Mesenchymal stem cell (in vitro differentiated cells and primary cell): ENCODE data around the gene ARL13A. TPM values are rescaled to one million over a fixed set of nuclear protein-coding genes. Genes with fewer than 3 reads are reported as not detected.

Source experiments
- DNase-seq: peaks from one replicate; pipeline ENCODE4 v3.0.0-alpha.2; 2013
- H2AFZ ChIP-seq: one replicate; pipeline ENCODE4 v1.6.1; 2013; ENCODE audit warnings: low read depth, mild to moderate bottlenecking, control low read depth, inconsistent platforms, low read length, moderate library complexity
- H2AK5ac ChIP-seq: 2 replicates; pipeline ENCODE4 v1.6.1; 2013; ENCODE audit warnings: low read length, moderate library complexity, mild to moderate bottlenecking, inconsistent platforms; ENCODE audit not compliant: severe bottlenecking
- H2BK120ac ChIP-seq: one replicate; pipeline ENCODE4 v1.6.1; 2013; ENCODE audit warnings: low read depth, mild to moderate bottlenecking, inconsistent platforms, low read length, moderate library complexity
- H2BK12ac ChIP-seq, 2 experiments: one replicate each; pipeline ENCODE4 v1.6.1; 2013; ENCODE audit warnings: inconsistent platforms in 2 of 2, low read length in 2 of 2, mild to moderate bottlenecking in 2 of 2, moderate library complexity in 2 of 2, control low read depth in 1 of 2
- H2BK15ac ChIP-seq: one replicate; pipeline ENCODE4 v1.6.1; 2013; ENCODE audit warnings: mild to moderate bottlenecking, low read depth, inconsistent platforms; ENCODE audit not compliant: poor library complexity, severe bottlenecking
- H2BK5ac ChIP-seq: 2 replicates; pipeline ENCODE4 v1.6.1; 2013; ENCODE audit warnings: low read depth, mild to moderate bottlenecking, low read length, control low read depth, inconsistent platforms; ENCODE audit not compliant: poor library complexity, severe bottlenecking
- H3K14ac ChIP-seq, 2 experiments: one replicate each; pipeline ENCODE4 v1.6.1; 2013; ENCODE audit warnings: inconsistent platforms in 2 of 2, low read length in 2 of 2, control low read depth in 1 of 2, mild to moderate bottlenecking in 1 of 2, moderate library complexity in 1 of 2
- H3K18ac ChIP-seq, 2 experiments: one replicate each; pipeline ENCODE4 v1.6.1; 2013; ENCODE audit warnings: inconsistent platforms in 2 of 2, low read length in 2 of 2, control low read depth in 1 of 2, low read depth in 1 of 2, mild to moderate bottlenecking in 1 of 2
- H3K23ac ChIP-seq, 2 experiments: one replicate each; pipeline ENCODE4 v1.6.1; 2013; ENCODE audit warnings: inconsistent platforms in 2 of 2, low read length in 2 of 2, mild to moderate bottlenecking in 2 of 2, moderate library complexity in 2 of 2, control low read depth in 1 of 2
- H3K27ac ChIP-seq: 2 replicates; pipeline ENCODE4 v1.5.1; 2013; ENCODE audit warnings: mild to moderate bottlenecking, moderate library complexity, low read length, control low read depth, inconsistent platforms; ENCODE audit not compliant: poor library complexity, severe bottlenecking
- H3K27me3 ChIP-seq, 2 experiments: 2 replicates each; pipeline versions ENCODE4 v1.6.1 to v1.7.0; 2013; ENCODE audit warnings: low read length in 2 of 2, mild to moderate bottlenecking in 2 of 2, moderate library complexity in 2 of 2, control low read depth in 1 of 2, inconsistent platforms in 1 of 2; ENCODE audit not compliant: control insufficient read depth in 1 of 2, insufficient read depth in 1 of 2
- H3K36me3 ChIP-seq, 2 experiments: 2 replicates each; pipeline versions ENCODE4 v1.6.1 to v1.7.0; 2013; ENCODE audit warnings: low read length in 2 of 2, control low read depth in 1 of 2, inconsistent platforms in 1 of 2, low read depth in 1 of 2, mild to moderate bottlenecking in 1 of 2; ENCODE audit not compliant: insufficient read depth in 2 of 2, control insufficient read depth in 1 of 2
- H3K4ac ChIP-seq, 2 experiments: one replicate each; pipeline ENCODE4 v1.6.1; 2013; ENCODE audit warnings: inconsistent platforms in 2 of 2, low read length in 2 of 2, mild to moderate bottlenecking in 2 of 2, moderate library complexity in 2 of 2, control low read depth in 1 of 2, low read depth in 1 of 2
- H3K4me1 ChIP-seq: 2 replicates; pipeline ENCODE4 v1.6.1; 2013; ENCODE audit warnings: low read depth, low read length, control low read depth; ENCODE audit not compliant: control insufficient read depth, insufficient read depth
- H3K4me2 ChIP-seq: 2 replicates; pipeline ENCODE4 v1.6.1; 2013; ENCODE audit warnings: low read length, mild to moderate bottlenecking, inconsistent platforms; ENCODE audit not compliant: poor library complexity, severe bottlenecking
- H3K4me3 ChIP-seq, 2 experiments: 2 replicates each; pipeline versions ENCODE4 v1.5.1 to v1.7.0; 2013; ENCODE audit warnings: low read length in 2 of 2, mild to moderate bottlenecking in 2 of 2, control low read depth in 1 of 2, low read depth in 1 of 2; ENCODE audit not compliant: insufficient read depth in 1 of 2
- H3K79me1 ChIP-seq: replicated peaks from 2 replicates; pipeline ENCODE4 v1.6.1; 2013; ENCODE audit warnings: mild to moderate bottlenecking, control low read depth, low read length, inconsistent platforms; ENCODE audit not compliant: poor library complexity, severe bottlenecking
- H3K9ac ChIP-seq: 2 replicates; pipeline ENCODE4 v1.7.0; 2013; ENCODE audit warnings: mild to moderate bottlenecking, low read length, moderate library complexity
- H3K9me3 ChIP-seq: 2 replicates; pipeline ENCODE4 v1.7.0; 2013; ENCODE audit warnings: mild to moderate bottlenecking, low read length; ENCODE audit not compliant: control insufficient read depth
- H4K8ac ChIP-seq: one replicate; pipeline ENCODE4 v1.6.1; 2013; ENCODE audit warnings: inconsistent platforms, mild to moderate bottlenecking, low read length, moderate library complexity
- H4K91ac ChIP-seq: one replicate; pipeline ENCODE4 v1.6.1; 2013; ENCODE audit warnings: mild to moderate bottlenecking, low read length, inconsistent platforms
- WGBS: methylation state at CpG from one replicate; pipeline ENCODE4 v1.1.7; 2013; ENCODE audit warnings: mixed read lengths; 5-methylcytosine and 5-hydroxymethylcytosine counted together
- polyA plus RNA-seq, 2 experiments: library from polyadenylated mRNA; stranded (reverse); fragments of 200-250 nt; gene quantifications; one replicate each; pipeline ENCODE4 v1.2.3, GENCODE V29; 2013

ARL13A gene
- polyA plus RNA-seq (2013, experiment 1 of 2): not detected
- 0.07 TPM for polyA plus RNA-seq (2013, experiment 2 of 2)

DNA sequence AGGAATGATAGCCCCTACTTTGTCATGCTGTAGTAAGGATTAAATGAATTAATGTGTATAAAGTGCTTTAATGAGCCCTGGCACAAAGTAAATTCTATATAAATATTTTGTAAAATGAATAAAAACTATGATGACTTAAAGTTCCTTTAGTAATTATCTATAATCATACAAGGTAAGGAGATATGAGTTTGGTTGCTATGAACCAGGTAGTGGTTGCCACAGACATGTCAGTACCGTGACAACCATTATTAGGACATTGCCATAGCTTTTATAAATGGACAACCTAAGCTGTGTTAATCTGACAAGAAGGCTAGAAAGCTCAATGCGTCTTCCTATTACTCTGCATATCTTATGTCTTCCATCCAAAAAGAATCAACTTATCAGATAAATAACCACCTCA, at the start of gene ARL13A:
Gene ARL13A, plus strand, starts transcription at position 301 of the 400 bp plus-strand sequence. CDS start 3,982 bp downstream, outside the sequence.
- no peak within 1 kb of the TSS for H3K18ac ChIP-seq
- no peaks in the 10 kb centered on the region for H3K79me1 ChIP-seq
- H3K27ac ChIP-seq: no peak within 1 kb of the TSS
- no peak within 1 kb of the TSS for H2AFZ ChIP-seq
- no peaks in the 10 kb centered on the region for H3K9me3 ChIP-seq
- H2BK5ac ChIP-seq: no peak within 1 kb of the TSS
- no peak within 1 kb of the TSS for H3K9ac ChIP-seq
- no peak within 1 kb of the TSS for H2BK12ac ChIP-seq
- H4K91ac ChIP-seq: no peak within 1 kb of the TSS
- H2BK120ac ChIP-seq: no peak within 1 kb of the TSS
- H3K27me3 ChIP-seq: no peaks in the 10 kb centered on the region
- no peak within 1 kb of the TSS for H2AK5ac ChIP-seq
- H3K14ac ChIP-seq: no peak within 1 kb of the TSS
- no peak within 1 kb of the TSS for H3K4me2 ChIP-seq
- H2BK15ac ChIP-seq: no peak within 1 kb of the TSS
- no peaks in the 10 kb centered on the region for H3K36me3 ChIP-seq
- no peak within 1 kb of the TSS for H3K4me3 ChIP-seq
- 92% methylated on average over 2 of the region's 2 CpGs for WGBS
- H4K8ac ChIP-seq: no peak within 1 kb of the TSS
- no peaks in the 10 kb centered on the region for H3K4me1 ChIP-seq
- no peak for DNase-seq
- H3K4ac ChIP-seq: no peak within 1 kb of the TSS
- no peak within 1 kb of the TSS for H3K23ac ChIP-seq

DNA sequence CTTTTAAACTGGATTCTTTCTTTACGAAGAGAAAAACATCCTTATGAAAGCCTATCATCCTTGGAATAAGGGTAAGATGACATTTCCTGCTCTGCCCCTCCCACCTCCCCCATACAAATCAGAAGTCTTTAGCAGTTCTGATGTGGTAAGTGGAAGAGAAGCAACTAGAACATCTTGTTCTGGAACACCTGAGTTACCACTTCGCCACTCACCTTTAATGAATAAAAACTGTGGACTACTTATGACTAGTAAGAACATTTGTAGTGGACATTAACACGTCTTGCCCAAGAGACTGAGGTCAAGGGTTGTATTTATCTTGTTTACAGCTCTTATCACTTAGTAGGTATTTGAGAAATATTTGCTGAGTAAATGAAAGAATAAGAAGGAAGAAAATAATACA, 45.1 kb upstream of the ARL13A start:
- Histone ChIP-seq H3K4ac (no peak overlapping the region), H3K79me1 (no peaks in the 10 kb centered on the region), H3K9me3 (no peaks in the 10 kb centered on the region), H2BK5ac (no peak overlapping the region), H4K8ac (no peak overlapping the region), H3K18ac (no peak overlapping the region), H2AK5ac (no peak overlapping the region), H3K27ac (no peak overlapping the region), H3K4me3 (no peak overlapping the region), H2BK15ac (no peak overlapping the region), H4K91ac (no peak overlapping the region), H2BK12ac (no peak overlapping the region), H2BK120ac (no peak overlapping the region), H3K4me2 (no peak overlapping the region), H3K9ac (no peak overlapping the region), H3K4me1 (peaks cover 7% of the 10 kb centered on the region), H3K14ac (no peak overlapping the region), H3K27me3 (peaks cover 8 to 24% of the 10 kb centered on the region in 2 experiments), H3K23ac (no peak overlapping the region), H2AFZ (no peak overlapping the region), H3K36me3 (no peaks in the 10 kb centered on the region)
- DNase-seq: no peak
- 67% methylated on average over 1 of the region's 3 CpGs for WGBS

DNA sequence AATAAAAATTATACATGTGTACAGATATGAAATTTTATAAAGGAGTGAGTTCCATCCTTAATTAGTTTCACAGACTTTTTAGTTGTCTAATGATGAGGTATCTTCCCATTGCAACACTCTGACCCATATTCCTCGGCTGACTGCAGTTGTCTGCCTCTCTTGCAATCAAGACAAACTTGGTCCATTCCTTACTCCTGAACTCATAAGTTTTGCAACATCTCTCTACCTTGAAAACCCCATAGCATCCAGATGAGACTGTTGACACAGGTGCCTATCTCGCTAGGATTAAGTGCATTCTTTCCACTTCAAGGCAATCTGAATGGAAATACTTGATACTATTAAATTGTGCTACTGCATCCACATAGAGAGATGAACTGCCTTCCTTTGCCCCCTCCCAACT, 43.1 kb upstream of the ARL13A start:
- no peak overlapping the region for H4K91ac ChIP-seq
- H3K27ac ChIP-seq: no peak overlapping the region

DNA sequence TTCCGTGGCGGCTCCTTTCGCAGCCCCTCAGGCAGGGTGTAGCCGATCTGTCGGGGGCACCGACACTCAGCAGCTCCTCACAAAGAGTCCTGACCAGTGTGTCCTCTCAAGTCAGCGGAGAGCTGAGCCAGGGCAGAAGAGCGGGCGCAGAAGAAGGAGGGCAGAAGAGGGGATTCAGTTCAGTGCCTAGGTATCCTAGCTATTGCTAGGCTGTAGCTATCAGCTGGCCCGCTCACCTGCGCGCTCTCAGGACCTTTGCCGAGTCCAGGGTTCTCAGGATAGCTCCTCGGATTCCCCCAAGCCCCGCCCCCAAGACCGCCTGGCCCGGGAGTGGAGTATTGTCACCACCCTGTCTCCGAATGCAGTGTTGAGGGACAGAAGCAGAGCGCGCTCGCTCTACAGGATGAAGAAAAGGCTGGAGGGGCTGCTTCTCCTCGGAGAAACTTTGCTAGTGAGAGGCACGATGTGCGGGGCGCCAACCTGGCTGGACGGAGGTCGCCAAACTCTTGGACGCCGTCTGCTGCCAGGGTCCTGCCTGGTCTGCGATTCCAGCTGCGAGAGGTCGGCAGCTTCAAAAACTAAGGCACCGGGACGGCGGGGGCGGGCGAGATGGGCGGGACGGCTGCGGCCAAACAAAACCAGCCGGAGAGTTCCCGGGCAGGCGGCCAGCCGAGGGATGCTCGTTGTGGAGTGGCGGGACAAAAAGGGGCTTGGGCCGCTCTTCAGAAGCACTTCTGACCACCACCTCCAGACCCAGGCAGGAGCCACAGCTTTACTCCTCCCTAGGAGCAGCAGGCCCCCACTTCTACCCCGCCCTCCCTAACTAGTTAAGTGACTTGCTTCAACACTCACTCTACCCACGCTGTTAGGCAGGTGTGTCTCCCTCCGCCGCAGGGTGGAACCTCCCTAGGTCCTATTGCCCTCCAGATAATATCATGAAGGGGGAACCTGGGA, 40.6 kb upstream of the ARL13A start, which contains the start of gene XKRX:
Gene XKRX, minus strand, starts transcription at position 258 of the 954 bp plus-strand sequence. CDS start 613 bp downstream, outside the sequence.
- peaks cover 8% of the 10 kb centered on the region for H3K4me1 ChIP-seq
- H2BK5ac ChIP-seq: no peak within 1 kb of the TSS
- H3K79me1 ChIP-seq: no peaks in the 10 kb centered on the region
- no peak within 1 kb of the TSS for H3K23ac ChIP-seq
- no peak within 1 kb of the TSS for H3K9ac ChIP-seq
- no peak within 1 kb of the TSS for H2AFZ ChIP-seq
- H3K4me2 ChIP-seq: peak within 1 kb of the TSS; percentile 81
- H3K36me3 ChIP-seq: no peaks in the 10 kb centered on the region
- WGBS: under 1% methylated on average over 26 of the region's 51 CpGs
- DNase-seq: no peak
- no peak within 1 kb of the TSS for H2BK15ac ChIP-seq
- no peak within 1 kb of the TSS for H3K27ac ChIP-seq
- no peak within 1 kb of the TSS for H2BK12ac ChIP-seq
- H3K4ac ChIP-seq: no peak within 1 kb of the TSS
- no peak within 1 kb of the TSS for H3K14ac ChIP-seq
- H2BK120ac ChIP-seq: no peak within 1 kb of the TSS
- H3K18ac ChIP-seq: no peak within 1 kb of the TSS
- peak within 1 kb of the TSS; percentile 55 to 72 for H3K4me3 ChIP-seq
- no peak within 1 kb of the TSS for H4K91ac ChIP-seq
- H3K27me3 ChIP-seq: peaks cover 8 to 35% of the 10 kb centered on the region in 2 experiments
- H3K9me3 ChIP-seq: peaks cover 14% of the 10 kb centered on the region
- no peak within 1 kb of the TSS for H2AK5ac ChIP-seq
- no peak within 1 kb of the TSS for H4K8ac ChIP-seq

More for the DNA sequence above, 43.1 kb upstream of the ARL13A start:
- H3K79me1 ChIP-seq: no peaks in the 10 kb centered on the region
- H3K14ac ChIP-seq: no peak overlapping the region
- peaks cover 4% of the 10 kb centered on the region for H3K9me3 ChIP-seq
- DNase-seq: no peak
- WGBS: 67% methylated on average over 1 of the region's 2 CpGs
- peaks cover 8 to 30% of the 10 kb centered on the region in 2 experiments for H3K27me3 ChIP-seq
- no peak overlapping the region for H2BK120ac ChIP-seq
- no peak overlapping the region for H3K18ac ChIP-seq
- no peak overlapping the region for H3K4ac ChIP-seq
- H4K8ac ChIP-seq: no peak overlapping the region
- no peak overlapping the region for H2BK5ac ChIP-seq
- no peak overlapping the region for H2AK5ac ChIP-seq
- no peak overlapping the region for H3K9ac ChIP-seq
- H3K36me3 ChIP-seq: no peaks in the 10 kb centered on the region
- H2BK12ac ChIP-seq: no peak overlapping the region
- H3K4me2 ChIP-seq: no peak overlapping the region
- peaks cover 8% of the 10 kb centered on the region for H3K4me1 ChIP-seq
- H3K4me3 ChIP-seq: no peak overlapping the region
- no peak overlapping the region for H2AFZ ChIP-seq
- no peak overlapping the region for H3K23ac ChIP-seq
- H2BK15ac ChIP-seq: no peak overlapping the region
